Amniotic epithelial cell (primary cell): ENCODE measurements around the gene ZFAND3.
"Not testable (repeated sequence)": the region's sequence is repeated elsewhere in the genome, so short reads cannot be mapped to it uniquely, and the experiment has no call there.

Experiments
- DNase-seq: peaks from one replicate; pipeline ENCODE4 v3.0.0-alpha.2; 2010; ENCODE audit warnings: low read depth

The ZFAND3 gene

DNA sequence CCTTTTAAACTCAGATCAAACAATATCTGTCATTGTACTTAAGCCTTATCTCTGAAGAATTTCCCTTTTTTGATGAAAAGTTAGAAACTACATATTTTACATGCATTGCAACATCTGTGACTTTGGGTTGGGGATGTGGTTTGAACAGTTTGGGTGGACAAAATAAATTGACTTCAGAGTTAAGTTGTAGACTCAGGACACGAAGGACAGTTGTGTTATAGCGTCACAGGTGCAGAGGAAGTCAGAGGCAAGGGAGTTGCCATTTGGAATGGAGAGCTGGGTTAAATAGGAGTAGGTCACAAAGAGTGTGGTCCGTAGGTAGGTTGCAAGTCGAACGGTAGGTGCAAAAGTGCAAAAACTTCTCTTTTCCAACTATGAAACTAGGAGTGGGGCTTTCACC is 46.0 kb downstream of the ZFAND3 start:
- no peak for DNase-seq

DNA sequence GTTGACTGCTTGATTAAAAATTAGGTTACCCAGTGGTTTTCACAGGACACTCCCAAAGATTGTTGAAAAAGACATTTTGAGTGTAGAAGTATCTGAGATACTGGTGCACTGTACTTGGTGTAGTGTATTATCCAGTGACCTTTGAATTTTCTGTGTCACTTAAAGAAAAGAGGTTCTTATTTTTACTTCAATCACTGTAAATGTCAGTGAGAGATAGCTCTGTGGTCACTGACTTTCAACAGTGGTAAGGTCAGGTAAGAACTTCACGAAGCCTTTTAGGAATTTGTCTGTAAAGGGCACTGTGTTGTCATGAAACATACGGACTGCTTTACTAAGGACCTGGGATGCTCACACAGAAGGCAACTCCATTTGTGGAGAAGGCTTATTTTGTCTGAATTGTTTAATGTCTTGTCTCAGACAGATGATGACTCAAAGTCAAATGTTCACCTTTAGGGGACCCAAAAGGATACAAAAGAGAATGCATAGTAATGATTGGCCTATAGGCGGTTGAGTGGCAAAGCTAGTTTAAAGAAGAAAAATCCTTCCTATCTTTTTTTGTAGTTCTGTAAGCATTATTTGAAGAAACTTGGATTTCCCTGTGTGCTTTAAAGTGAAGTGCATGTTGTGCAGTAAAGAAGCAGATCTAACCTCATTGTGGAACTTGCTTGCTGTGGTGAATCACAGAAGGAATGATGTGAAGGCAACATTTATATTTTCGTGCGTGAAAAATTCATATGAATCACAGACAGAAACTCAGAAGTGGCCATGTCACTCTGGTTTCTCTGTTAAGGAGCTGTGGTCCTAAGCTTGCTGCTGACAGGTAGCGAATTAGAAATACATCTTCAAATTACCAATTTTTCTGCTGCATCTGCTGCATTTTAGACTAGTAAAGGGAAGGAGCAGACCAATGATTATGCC is 47.3 kb downstream of the ZFAND3 start:
- peak; percentile 48 for DNase-seq

DNA sequence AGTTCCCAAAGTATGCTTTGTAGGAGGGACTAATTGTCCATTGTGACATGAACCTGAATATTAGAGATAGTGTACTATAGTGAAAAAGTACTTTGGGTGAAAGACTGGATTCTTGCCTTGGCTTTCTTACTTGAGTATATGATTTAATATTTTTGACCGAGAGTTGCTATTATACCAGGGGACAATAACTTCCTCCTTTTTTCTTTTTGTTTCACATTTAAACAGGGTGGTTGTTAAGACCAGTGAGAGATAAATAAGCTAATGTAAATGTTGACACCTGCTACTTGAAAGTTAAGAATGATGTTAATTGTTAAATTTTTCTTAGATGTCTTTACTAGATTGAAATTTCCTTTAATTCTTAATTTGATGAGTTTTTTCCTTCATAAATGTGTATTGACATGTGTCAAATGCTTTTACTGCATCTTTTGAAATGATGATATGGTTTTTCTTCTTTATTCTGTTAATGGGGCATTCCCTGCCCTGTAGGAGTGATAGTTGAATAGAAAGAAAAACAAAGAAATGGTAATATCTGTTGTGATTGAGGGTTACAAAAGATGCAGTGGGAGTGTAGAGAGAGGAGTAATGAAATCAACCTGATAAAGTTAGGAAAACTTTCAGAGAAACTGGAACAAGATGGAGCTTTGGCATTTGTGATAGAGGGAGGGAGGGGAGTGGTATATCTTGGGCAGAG is 48.4 kb downstream of the ZFAND3 start:
- peak; percentile 43 for DNase-seq

DNA sequence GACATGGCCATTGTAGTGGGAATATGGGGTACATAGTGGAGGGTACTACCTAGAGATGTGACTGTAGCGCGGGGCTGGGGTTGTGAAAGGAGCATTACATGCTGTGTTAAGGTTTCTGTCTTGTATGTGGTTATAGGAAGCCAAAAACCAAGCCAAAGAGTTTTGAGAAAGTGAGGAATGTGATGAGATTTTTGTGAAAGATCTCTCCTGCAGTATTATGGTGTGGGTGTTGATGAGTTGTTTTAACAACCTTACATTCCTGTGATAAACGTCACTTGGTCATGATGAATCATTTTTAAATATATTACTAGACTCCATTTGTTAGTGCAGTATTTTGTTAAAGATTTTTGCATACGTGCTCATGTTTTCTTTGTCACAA is 48.9 kb downstream of the ZFAND3 start:
- DNase-seq, result peak; percentile 63

DNA sequence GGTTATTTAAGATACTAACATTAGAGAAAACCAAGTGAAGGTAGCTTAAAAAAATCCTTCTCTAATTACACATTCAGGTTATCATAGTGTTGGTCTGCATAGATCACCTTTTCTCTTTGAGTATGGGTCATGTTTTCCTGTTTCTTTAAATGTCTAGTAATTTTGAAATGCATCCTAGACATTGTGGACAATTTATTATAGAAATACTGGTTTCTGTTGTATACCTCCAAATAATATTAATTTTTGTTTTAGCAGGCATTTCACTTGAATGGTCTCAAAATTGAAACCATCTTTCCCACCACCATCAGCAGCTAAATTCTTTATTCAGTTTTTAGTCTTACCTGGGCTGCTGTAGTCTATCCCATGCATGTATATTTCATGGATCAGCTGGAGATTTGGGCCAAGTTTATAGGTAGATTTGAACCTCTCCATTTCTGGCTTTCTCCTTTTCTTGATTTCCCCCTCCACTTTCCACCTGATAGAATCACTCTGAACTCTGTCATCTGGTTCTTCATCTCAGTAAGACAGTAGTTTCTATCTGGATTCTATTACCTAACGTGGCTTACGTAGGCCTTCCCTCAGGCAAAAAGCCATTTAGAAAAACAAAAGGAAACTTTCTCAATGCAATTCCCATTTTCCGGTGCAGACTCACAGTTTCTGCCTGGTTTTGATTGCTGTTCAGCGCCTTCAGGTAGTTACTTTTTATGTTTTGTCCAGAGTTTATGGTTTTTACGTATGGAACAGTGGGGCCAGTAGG is 52.3 kb downstream of the ZFAND3 start:
- no peak for DNase-seq

DNA sequence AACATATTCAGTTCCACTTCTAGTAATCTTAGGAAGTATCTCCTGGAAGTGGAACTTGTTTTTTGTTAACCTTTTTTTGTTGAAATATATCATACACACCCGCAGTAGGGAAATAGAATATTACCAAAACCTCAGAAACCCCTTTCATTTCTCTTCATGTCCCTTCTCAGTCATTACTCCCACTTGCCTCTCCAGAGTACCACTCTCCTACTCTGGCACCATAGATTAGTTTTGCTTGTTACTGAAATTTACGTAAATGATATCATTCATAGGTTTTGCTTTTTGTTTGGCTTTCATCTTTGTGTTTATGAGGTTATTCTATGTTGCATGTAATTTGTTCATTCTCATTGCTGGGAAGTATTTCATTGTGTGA is 52.8 kb downstream of the ZFAND3 start:
- no peak for DNase-seq

DNA sequence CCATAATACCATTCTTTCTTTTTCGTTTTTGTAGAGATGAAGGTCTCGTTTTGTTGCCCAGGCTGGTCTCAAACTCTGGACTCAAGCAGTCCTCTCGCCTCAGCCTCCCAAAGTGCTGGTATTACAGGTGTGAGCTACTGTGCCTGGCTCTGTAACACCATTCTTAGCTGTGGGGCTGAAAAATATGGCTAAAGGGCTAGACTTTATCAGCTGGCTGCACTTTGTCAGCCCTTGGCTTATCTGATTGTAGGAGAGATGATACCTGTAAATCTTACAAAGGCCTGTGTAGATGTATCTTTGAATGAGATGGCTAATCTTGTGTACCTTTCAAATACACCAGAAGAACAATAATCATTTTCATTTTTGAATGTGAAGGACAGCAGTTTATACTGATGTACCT is 55.2 kb downstream of the ZFAND3 start:
- DNase-seq, result no peak

DNA sequence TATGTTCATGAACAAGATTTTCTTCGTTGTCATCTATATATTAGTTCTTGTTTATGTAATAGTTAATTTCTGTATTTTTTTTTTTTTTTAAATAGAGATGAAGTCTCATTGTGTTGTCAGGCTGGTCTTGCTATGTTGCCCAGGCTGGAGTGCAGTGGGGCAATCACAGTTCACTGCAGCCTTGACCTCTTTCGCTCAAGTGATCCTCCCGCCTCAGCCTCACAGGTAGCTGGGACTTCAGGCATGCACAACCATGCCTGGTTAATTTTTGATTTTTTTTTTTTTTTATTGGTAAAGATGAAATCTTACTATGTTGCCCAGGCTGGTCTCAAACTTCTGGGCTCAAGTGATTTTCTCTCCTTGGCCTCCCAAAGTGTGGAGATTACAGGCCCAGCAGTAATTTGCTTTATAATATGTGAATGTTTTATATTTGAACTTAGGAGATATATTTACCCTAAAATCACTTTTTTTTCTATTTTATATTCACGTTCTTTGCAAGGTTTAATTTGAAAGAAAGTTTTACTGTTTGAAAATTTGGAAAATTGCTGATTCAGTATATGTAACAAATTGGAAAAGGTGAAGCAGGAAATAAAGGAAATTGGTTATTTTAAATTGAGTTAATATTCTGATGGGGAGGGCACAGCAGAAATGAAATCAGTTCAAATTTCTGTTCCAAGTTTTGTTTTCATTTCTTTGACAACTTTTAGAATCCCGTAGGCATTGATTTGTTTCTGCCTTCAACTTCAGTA is 56.2 kb downstream of the ZFAND3 start:
- DNase-seq, result no peak

DNA sequence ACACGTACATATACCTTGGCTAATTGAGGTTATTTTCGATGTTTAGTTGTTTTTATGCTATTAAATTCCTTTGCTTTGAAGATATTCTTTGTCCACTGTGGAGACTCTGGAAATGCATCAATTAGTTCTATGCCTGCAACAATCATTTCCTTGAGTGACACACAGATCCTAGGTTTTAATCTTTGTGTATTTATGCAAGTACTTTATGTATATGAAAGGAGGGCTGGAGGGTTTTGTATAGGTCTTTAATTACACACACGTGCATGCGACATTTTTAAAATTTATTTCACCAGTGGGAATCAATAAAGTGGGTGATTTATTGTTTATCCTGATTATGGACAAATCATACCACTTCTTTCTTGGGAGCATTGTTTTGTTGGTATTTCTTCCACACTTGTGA is 57.3 kb downstream of the ZFAND3 start:
- no peak for DNase-seq

DNA sequence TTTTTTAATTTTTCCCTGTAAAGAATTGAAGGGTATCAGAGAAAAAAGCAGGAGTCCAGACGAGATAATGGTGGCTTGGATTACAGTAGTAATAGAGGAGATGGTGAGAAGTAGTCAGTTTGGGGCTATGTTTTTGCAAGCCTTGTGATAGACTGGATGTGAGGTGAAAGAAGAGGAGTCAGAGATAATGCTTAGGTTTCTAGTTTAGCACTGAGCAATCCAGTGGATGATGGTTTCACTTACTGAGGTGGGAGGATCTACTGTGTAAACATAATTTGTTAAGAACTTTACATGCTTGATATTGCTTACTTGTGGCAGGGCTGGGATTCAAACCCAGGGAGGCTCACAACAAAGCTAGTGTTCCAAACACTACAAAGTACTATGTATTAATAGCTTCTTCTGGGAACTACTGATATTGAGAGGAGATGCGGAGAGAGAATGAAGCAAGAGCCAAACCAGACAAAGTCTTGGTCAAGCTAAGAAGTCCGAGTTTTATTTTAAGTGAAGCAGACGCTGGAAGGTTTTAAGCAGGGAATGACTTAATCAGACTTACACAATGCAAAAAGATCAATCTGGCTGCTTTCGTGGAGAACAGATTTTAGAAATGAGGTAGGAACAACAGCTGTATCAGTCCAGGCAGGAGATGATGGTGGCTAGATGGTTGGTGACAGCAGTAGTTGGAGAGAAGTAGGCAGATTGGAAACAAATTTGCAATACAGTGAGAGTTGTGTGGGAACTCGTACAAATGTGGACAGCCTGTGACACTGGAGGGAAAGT is 58.0 kb downstream of the ZFAND3 start:
- DNase-seq, result peak; percentile 85

DNA sequence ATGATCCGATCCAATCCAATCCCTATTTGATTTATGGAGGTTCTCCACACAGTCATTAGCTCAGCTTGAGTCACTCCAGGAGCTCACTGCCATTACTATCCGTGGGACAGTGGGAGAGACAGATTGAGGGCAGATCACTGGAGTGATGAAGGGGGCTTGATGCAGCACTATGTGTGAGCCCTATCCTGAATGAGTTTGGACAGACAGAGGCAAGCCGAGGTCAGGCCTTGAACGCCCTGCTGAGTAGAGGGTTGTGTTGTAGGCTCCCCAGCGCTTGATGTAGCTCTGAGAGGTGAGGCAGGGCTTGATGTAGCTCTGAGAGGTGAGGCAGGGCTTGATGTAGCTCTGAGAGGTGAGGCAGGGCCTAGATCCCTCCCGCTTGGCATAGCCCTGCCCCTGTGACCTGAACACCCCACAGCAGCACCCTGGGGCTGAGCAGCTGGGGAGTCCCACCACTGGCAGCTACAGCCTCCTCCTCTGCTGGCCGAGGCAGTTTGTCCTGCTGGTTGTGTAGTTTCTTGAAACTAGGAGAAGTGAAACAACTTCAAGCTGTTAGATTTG is 58.7 kb downstream of the ZFAND3 start:
- peak; percentile 16 for DNase-seq

DNA sequence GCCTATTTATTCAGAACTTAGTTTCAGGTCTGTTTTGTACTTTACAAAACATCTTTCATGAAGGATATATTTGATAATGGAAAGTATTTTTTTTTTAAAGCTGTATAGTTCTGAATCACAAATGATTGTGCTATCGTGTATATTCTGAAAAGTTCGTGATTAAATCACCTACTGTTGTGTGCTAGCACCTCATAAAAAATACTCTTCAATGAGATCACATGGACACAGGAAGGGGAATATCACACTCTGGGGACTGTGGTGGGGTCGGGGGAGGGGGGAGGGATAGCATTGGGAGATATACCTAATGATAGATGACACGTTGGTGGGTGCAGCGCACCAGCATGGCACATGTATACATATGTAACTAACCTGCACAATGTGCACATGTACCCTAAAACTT is 61.1 kb downstream of the ZFAND3 start:
- not testable (repeated sequence) for DNase-seq

DNA sequence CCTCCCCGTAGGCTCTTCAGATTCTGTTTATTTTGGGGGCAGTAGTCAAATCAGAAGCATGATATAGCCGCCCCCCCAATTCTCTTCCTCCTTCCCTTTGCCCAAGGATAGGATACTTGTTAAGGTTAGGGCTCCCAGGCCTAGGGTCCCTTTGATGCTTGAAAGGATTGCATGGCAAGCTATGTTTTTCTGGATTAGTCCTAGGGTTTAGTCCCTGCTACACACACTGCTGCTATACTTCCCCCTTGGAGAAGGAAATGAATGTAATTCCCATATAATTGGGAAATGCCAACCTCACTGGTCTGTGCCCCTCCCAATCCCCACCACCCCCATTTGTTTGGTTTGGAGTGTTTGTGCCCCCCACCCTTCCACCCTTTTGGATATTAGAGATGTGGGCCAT is 62.8 kb downstream of the ZFAND3 start:
- no peak for DNase-seq

DNA sequence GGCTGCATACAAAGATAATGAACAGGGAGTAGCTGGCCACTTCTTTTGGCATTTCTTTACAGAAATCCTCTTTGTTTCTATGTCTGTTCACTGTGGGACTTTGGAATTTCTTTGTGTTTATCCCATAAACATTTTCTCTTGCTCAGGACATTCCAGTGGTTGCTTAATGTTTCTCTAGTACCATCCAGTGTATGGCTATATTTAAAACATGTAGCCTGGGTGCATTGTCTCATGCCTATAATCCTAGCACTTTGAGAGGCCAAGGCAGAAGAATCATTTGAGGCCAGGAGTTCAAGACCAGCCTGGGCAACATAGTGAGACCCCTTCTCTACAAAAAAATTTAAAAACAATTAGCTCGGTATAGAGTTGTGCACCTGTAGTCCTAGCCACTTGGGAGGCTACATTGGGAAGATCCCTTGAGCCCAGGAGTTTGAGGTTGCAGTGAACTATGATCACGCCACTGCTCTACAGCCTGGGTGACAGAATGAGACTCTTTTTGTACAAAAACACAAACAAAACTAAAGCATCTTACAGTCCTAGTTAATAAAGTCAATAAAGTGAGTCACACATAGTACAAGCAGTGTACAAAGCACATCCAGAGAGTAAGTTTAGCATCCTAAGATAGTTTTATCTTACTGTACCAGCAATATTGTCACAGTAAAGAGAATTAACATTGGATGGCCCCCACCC is 63.3 kb downstream of the ZFAND3 start:
- peak; percentile 99 for DNase-seq

DNA sequence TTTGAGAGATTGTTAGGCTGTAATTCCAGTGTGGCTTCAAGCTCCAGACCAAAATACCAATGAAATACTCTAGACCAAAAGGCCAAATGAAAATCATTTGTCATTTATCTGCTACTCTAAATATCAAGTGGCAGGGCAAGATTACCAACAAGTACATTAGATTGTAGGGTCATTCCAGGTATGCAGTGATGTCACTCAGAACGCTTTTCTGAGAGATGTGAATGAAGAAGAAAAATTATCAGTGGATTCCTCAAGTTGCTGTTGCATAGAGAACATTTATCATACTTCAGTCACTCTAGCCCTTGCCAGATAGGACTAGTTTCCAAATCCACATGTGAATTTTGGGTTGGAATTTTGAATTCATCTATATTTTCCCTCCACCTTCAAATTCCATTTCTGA is 65.0 kb downstream of the ZFAND3 start:
- DNase-seq, result peak; percentile 85

DNA sequence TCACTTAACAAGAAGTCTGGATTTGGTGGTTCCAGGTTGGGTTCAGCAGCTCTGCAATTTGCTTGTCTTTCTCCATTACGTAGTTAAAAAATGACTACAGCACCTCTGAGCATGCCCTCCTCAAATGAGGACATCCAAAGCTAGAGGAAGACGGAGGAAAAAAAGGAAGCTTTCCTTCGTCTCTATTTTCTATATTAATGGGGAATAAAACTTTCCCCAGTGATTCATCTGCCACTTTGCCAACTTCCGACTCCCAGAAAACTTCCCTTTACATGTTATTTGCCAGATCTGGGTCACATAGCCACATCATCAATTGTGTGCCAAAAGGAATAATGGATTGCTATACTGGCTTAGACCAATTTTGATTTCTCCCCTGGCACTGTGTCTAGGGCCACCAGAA is 69.5 kb downstream of the ZFAND3 start:
- DNase-seq, result no peak

DNA sequence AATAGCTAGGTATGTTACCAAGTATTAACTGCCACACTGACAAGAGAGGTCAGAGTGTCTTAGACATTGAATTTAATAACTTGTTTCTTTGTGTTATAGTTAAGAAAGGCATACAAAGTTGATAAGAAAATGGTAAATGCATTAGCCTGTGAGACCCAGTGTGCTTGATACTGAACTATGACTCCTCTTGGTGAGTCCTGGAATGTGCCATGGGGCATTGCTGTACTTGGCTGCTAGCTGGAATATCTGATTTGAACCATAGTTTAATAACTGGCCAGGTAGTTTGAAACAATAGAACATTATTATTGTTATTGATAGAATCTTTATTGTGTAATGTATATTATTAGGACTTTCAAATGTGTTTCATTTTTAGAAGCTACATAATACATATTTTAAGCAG is 70.0 kb downstream of the ZFAND3 start:
- DNase-seq, result no peak

DNA sequence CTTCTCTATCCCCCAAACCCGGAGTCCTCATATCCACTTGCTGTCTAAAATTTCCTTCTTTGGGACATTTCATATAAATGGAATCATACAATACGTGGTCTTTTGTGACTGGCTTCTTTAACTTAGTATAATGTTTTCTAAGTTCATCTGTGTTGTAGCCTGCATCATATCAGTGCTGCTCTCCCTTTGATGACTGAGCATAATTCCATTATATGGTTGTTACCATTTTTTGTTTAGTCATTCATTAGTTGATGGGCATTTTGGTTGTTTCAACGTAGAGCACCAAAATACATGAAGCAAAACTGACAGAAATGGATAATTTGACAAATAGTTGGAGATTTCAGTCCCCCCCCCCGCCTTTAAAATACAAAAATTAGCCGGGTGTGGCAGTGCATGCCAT is 71.5 kb downstream of the ZFAND3 start:
- no peak for DNase-seq

DNA sequence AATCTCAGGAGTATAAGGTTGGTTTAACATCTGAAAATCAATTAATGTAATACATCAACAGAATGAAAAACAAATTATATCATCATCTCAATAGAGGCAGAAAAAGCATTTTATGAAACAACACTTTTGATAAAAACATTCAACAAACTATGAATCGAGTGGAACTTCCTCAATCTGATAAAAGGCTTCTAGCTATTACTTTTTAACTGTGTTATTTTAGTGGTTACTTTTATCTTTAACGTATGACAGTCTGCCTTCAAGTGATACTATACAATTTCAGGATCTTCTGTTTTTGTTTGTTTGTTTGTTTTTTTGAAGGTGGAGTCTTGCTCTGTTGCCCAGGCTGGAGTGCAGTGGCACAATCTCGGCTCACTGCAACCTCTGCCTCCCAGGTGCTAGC is 73.7 kb downstream of the ZFAND3 start:
- DNase-seq, result no peak

DNA sequence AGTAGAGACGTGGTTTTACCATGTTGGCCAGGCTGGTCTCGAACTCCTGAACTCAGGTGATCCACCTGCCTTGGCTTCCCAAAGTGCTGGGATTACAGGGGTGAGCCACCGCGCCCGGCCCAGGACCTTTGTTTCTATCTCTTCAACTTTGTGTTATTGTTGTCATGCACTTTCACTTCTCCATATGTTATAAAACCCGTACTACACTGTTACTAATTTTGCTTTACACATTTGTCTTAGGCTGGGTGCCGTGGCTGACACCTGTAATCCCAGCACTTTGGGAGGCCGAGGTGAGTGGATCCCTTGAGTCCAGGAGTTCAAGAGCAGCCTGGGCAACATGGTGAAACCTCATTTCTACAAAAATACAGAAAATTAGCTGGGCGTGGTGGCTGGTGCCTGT is 74.2 kb downstream of the ZFAND3 start:
- DNase-seq, result not testable (repeated sequence)
